Small intestine (tissue), 7 donors: ENCODE results near the gene BSG. TPM values are rescaled to one million over a fixed set of nuclear protein-coding genes. Genes with fewer than 3 reads are reported as not detected.

Source experiments
- DNase-seq, 2 donors: peaks; one replicate each; pipeline versions ENCODE4 v3.0.0 to v3.0.0-alpha.2; 2013
- FAIRE-seq: peaks from 2 replicates; lab custom pipeline; 2012; peaks lifted over from hg19 to GRCh38; lab: Jason Lieb, UNC
- H3K27ac ChIP-seq, 3 donors: one replicate each; pipeline ENCODE4 v1.5.1; 2013; ENCODE audit warnings: low read length in 2 of 3, mild to moderate bottlenecking in 2 of 3, control low read depth in 1 of 3, inconsistent platforms in 1 of 3, low read depth in 1 of 3, moderate library complexity in 1 of 3
- H3K27me3 ChIP-seq, 3 donors: one replicate each; pipeline ENCODE4 v1.6.1; 2013; ENCODE audit warnings: low read length in 3 of 3, inconsistent platforms in 1 of 3; ENCODE audit not compliant: control insufficient read depth in 3 of 3, insufficient read depth in 3 of 3
- H3K36me3 ChIP-seq, 3 donors: one replicate each; pipeline ENCODE4 v1.6.1; 2013; ENCODE audit warnings: low read length in 3 of 3, inconsistent platforms in 1 of 3, low read depth in 1 of 3, mild to moderate bottlenecking in 1 of 3, moderate library complexity in 1 of 3; ENCODE audit not compliant: control insufficient read depth in 3 of 3, insufficient read depth in 2 of 3
- H3K4me1 ChIP-seq, 3 donors: one replicate each; pipeline ENCODE4 v1.6.1; 2013; ENCODE audit warnings: low read length in 2 of 3, inconsistent platforms in 1 of 3, low read depth in 1 of 3, mild to moderate bottlenecking in 1 of 3, moderate library complexity in 1 of 3; ENCODE audit not compliant: control insufficient read depth in 3 of 3, insufficient read depth in 2 of 3
- H3K4me3 ChIP-seq, 3 donors: one replicate each; pipeline ENCODE4 v1.5.1; 2013; ENCODE audit warnings: low read length in 3 of 3, control low read depth in 1 of 3, inconsistent platforms in 1 of 3, low read depth in 1 of 3, mild to moderate bottlenecking in 1 of 3, moderate library complexity in 1 of 3
- H3K9me3 ChIP-seq, 2 donors: one replicate each; pipeline ENCODE4 v1.6.1; 2013; ENCODE audit warnings: low read depth in 1 of 2, low read length in 1 of 2; ENCODE audit not compliant: control insufficient read depth in 2 of 2, insufficient read depth in 1 of 2
- WGBS, 3 donors: extraction: QIAGEN DNeasy Blood & Tissue Kit; methylation state at CpG; one replicate each; pipeline ENCODE4 v1.1.7; 2013; 5-methylcytosine and 5-hydroxymethylcytosine counted together
- polyA plus RNA-seq, 4 donors: library from polyadenylated mRNA; stranded (reverse) in 3 of 4; unstranded in 1 of 4; fragments of 200-250 nt in 3 of 4; fragments of 120-200 nt in 1 of 4; gene quantifications; one replicate each; pipeline versions ENCODE4 v1.2.1 to v1.2.3, GENCODE V29; 2013
- donor health status: healthy with polysubstance abuse.
- donor health status: control.
- donor health status: control.
- donor health status: Bipolar disorder and iron deficiency.
- donor health status: healthy.

BSG gene
- polyA plus RNA-seq, 4 donors, result 208 to 454 (median 374) TPM

DNA sequence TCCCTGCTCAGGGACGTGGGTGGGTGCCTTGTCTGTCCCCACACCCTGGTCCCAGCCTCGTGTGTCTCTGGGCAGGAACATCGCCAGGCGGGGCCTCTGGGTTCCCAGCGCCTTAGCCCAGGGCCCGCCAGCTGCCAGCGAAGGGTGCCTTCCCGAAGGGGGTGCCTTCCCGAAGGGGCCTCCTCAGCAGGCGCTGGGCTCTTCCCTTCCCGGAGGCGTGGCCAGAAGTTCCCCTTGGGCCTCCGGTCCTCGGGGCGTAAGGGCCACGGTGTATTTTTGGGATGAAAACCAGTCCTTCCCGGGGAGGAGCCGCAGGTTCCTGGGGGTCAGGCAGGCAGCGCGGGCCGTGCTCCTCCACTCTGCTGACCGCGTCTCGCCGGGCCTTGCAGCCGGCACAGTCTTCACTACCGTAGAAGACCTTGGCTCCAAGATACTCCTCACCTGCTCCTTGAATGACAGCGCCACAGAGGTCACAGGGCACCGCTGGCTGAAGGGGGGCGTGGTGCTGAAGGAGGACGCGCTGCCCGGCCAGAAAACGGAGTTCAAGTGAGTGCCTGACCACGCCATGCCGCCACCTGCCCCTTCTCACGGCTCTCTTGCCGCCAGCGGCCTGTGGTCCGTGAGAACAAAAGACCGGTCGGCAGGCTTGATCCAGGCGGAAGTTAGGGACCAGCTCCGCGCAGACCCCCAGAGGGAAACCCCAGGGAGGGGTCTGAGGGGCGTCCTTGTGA, 6.9 kb downstream of the BSG start:
- Histone ChIP-seq H3K36me3 (peaks cover 15 to 83% (median 15%) of the 10 kb centered on the region in 3 donors), H3K27me3 (no peaks in the 10 kb centered on the region), H3K9me3 (no peaks in the 10 kb centered on the region), H3K27ac (no peak overlapping the region), H3K4me1 (peaks cover 3 to 19% (median 12%) of the 10 kb centered on the region in 3 donors), H3K4me3 (no peak overlapping the region)
- WGBS, 3 donors, result 86 to 90% (median 86%) methylated on average over 45 to 46 of the region's 46 CpGs
- no peak for FAIRE-seq
- no peak for DNase-seq

DNA sequence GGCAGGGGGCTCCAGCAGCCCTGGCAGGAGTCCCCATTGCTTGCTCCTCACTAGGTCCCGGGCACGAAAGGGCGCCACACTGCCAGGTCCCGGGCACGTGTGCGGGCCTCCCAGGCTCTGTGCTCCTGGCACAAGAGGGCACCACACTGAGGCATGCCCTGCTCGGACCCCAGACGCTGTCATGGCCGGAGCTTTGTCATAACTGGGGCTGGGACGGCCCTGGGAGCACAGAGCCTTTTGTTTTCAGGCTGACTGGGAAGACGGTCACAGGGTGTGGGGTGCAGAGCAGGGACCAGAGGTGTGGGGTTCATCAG, 7.4 kb downstream of the BSG start:
- Histone ChIP-seq H3K27me3 (no peaks in the 10 kb centered on the region), H3K36me3 (peaks cover 15 to 78% (median 15%) of the 10 kb centered on the region in 3 donors), H3K4me1 (peaks cover 0 to 14% (median 7%) of the 10 kb centered on the region in 3 donors), H3K4me3 (no peak overlapping the region), H3K27ac (no peak overlapping the region), H3K9me3 (no peaks in the 10 kb centered on the region)
- no peak for DNase-seq
- no peak for FAIRE-seq
- 90 to 95% (median 91%) methylated on average over 6 to 11 of the region's 11 CpGs for WGBS, 3 donors

DNA sequence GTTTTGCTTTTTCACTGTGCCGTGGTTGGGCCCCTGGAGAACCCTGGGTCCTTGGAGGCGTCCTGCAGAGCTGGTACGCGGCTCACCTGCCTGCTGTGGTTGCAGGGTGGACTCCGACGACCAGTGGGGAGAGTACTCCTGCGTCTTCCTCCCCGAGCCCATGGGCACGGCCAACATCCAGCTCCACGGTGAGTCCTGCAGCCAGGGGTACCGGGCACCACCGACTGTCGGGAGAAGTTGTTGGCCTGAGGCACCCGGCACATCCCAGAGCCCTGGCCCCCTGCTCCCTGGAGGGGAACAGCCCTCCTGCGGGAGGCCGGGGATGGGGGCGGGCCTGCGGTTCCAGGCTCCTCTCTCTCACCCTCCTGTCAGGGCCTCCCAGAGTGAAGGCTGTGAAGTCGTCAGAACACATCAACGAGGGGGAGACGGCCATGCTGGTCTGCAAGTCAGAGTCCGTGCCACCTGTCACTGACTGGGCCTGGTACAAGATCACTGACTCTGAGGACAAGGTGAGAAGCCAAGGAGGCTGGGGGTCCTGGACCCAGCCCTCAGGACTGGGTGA, 8.0 kb downstream of the BSG start:
- 90 to 93% (median 92%) methylated on average over 21 to 22 of the region's 22 CpGs for WGBS, 3 donors
- no peaks in the 10 kb centered on the region for H3K9me3 ChIP-seq
- no peaks in the 10 kb centered on the region for H3K27me3 ChIP-seq
- peaks cover 0 to 9% (median 3%) of the 10 kb centered on the region in 3 donors for H3K4me1 ChIP-seq
- no peak overlapping the region for H3K27ac ChIP-seq
- DNase-seq, result no peak
- no peak for FAIRE-seq
- H3K4me3 ChIP-seq, result no peak overlapping the region
- H3K36me3 ChIP-seq, result peaks cover 15 to 77% (median 15%) of the 10 kb centered on the region in 3 donors

DNA sequence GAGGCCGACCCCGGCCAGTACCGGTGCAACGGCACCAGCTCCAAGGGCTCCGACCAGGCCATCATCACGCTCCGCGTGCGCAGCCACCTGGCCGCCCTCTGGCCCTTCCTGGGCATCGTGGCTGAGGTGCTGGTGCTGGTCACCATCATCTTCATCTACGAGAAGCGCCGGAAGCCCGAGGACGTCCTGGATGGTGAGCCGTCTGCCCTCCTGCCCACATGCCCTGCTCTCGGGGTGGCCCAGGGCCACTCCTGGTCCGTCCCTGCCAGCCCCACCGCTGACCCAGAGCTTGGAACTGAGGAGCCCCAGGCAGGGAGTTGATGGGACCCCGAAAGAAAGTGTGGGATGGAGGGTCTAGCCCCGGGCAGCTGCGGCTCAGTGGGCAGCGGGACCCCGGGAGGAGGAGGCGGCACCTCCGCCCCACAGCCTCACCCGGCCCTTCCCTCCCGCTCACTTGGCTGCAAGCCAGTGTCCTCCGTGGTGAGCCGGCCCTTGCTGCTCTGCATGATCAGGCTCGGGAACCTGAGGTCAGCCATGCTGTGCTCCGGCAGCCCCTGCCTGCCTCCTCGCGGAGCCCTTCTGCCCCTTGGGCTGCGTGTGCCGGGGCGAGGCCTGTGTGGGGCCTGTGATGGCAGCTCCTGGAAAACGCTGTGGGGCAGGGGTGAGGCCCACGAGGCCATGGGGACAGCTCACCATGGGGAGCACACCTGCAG, 9.2 kb downstream of the BSG start:
- peaks cover 0 to 10% (median 2%) of the 10 kb centered on the region in 3 donors for H3K27me3 ChIP-seq
- H3K36me3 ChIP-seq, result peaks cover 15 to 69% (median 15%) of the 10 kb centered on the region in 3 donors
- no peaks in the 10 kb centered on the region for H3K4me1 ChIP-seq
- no peak overlapping the region for H3K4me3 ChIP-seq
- no peak overlapping the region for H3K27ac ChIP-seq
- DNase-seq (no peak), FAIRE-seq (no peak)
- no peaks in the 10 kb centered on the region for H3K9me3 ChIP-seq
- WGBS, 3 donors, result 84 to 88% (median 86%) methylated on average over 36 to 40 of the region's 40 CpGs

DNA sequence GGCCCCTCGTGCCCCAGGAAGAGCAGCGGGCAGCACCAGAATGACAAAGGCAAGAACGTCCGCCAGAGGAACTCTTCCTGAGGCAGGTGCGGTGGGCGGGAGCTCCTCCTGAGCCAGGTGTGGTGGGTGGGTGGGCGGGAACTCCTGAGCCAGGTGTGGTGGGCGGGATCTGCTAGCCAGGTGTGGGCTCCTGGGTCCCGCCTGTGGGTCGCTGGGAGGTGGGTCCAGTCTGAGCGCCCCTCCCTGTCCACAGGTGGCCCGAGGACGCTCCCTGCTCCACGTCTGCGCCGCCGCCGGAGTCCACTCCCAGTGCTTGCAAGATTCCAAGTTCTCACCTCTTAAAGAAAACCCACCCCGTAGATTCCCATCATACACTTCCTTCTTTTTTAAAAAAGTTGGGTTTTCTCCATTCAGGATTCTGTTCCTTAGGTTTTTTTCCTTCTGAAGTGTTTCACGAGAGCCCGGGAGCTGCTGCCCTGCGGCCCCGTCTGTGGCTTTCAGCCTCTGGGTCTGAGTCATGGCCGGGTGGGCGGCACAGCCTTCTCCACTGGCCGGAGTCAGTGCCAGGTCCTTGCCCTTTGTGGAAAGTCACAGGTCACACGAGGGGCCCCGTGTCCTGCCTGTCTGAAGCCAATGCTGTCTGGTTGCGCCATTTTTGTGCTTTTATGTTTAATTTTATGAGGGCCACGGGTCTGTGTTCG, 10.3 kb downstream of the BSG start:
- peaks cover 14 to 58% (median 15%) of the 10 kb centered on the region in 3 donors for H3K36me3 ChIP-seq
- DNase-seq, result no peak
- no peaks in the 10 kb centered on the region for H3K9me3 ChIP-seq
- H3K4me1 ChIP-seq, result no peaks in the 10 kb centered on the region
- H3K4me3 ChIP-seq, result no peak overlapping the region
- 80 to 86% (median 82%) methylated on average over 30 to 31 of the region's 31 CpGs for WGBS, 3 donors
- no peak for FAIRE-seq
- H3K27me3 ChIP-seq, result peaks cover 0 to 15% (median 2%) of the 10 kb centered on the region in 3 donors
- H3K27ac ChIP-seq, result no peak overlapping the region

DNA sequence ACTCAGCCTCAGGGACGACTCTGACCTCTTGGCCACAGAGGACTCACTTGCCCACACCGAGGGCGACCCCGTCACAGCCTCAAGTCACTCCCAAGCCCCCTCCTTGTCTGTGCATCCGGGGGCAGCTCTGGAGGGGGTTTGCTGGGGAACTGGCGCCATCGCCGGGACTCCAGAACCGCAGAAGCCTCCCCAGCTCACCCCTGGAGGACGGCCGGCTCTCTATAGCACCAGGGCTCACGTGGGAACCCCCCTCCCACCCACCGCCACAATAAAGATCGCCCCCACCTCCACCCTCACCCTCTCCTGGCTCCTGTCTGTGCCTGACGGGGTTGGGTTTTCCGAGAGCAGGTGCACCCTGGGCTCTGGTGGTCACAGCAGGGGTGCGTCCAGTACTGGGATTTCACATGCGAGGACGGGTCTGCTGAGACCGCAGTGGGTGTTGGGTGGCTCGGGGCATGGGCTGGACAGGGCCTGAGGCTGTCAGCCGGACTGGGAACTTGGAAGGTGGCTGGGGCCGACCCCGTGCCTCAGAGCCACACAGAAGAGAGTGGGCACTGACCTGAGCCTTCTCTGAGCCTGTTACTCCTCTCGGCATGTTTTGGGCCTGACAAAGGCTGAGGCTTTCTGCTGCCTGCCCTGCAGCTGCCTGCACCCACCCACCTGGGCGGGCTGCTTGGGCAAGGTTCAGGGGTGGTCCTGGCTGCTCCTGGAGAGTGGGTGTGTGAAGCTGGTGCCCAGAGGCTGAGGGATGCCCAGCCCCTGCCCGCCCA, 11.0 kb downstream of the BSG start:
- no peaks in the 10 kb centered on the region for H3K9me3 ChIP-seq
- FAIRE-seq (no peak), DNase-seq (no peak)
- H3K27ac ChIP-seq, result no peak overlapping the region
- H3K4me3 ChIP-seq, result no peak overlapping the region
- H3K4me1 ChIP-seq, result peaks cover 0 to 3% (median 0%) of the 10 kb centered on the region in 3 donors
- WGBS, 3 donors, result 88 to 91% (median 89%) methylated on average over 27 of the region's 27 CpGs
- peaks cover 11 to 51% (median 15%) of the 10 kb centered on the region in 3 donors for H3K36me3 ChIP-seq
- peaks cover 0 to 23% (median 5%) of the 10 kb centered on the region in 3 donors for H3K27me3 ChIP-seq

DNA sequence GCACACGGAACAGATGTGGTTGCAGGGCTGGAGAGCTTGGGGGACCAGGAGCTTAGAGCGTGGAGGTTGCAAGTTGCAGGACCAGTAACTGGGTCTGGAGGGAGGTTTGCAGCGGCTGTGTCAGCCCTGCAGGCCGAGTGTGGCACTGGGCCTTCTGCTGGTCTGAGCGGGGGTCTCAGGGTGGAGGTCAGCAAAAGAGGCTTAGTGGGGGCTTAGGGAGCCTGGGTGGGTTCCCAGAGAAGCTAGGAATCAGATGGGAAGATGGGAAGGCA, 11.5 kb downstream of the BSG start:
- no peak overlapping the region for H3K4me3 ChIP-seq
- FAIRE-seq, result no peak
- 55 to 78% (median 76%) methylated on average over 5 of the region's 5 CpGs for WGBS, 3 donors

More for the DNA sequence above, 11.5 kb downstream of the BSG start:
- Histone ChIP-seq H3K36me3 (peaks cover 11 to 50% (median 15%) of the 10 kb centered on the region in 3 donors), H3K4me1 (peaks cover 0 to 5% (median 0%) of the 10 kb centered on the region in 3 donors), H3K27me3 (peaks cover 0 to 28% (median 10%) of the 10 kb centered on the region in 3 donors), H3K27ac (no peak overlapping the region), H3K9me3 (no peaks in the 10 kb centered on the region)
- no peak for DNase-seq
